B cell (primary cell): ENCODE measurements around the gene PERCC1. TPM values are rescaled to one million over a fixed set of nuclear protein-coding genes. Genes with fewer than 3 reads are reported as not detected.

ENCODE experiments used
- ATAC-seq: fragments of 200-7000 bp; cut with Tn5 transposase; one replicate; pipeline ENCODE4 v1.10.0; 2021; ENCODE audit warnings: low read depth, mild to moderate bottlenecking, moderate number of reproducible peaks, moderate library complexity
- CTCF ChIA-PET: fragments of 350-600 bp; sonication (Branson Sonifier 250); formaldehyde crosslinking; loops from one replicate; lab custom pipeline; 2021; ENCODE audit warnings: antibody characterized with exemption, inconsistent platforms; lab: Charles Lee
- POLR2A ChIA-PET: fragments of 350-600 bp; sonication (Branson Sonifier 250); formaldehyde crosslinking; loops from one replicate; lab custom pipeline; 2021; ENCODE audit warnings: antibody characterized with exemption; lab: Charles Lee
- DNase-seq: peaks from one replicate; pipeline ENCODE4 v3.0.0; 2013
- H2AFZ ChIP-seq: 2 replicates; pipeline ENCODE4 v1.6.1; 2012; ENCODE audit warnings: mild to moderate bottlenecking, low read depth, low read length; ENCODE audit not compliant: insufficient read depth, poor library complexity, severe bottlenecking
- H3K27ac ChIP-seq, 2 donors: 1 replicate in 1 of 2; 2 replicates in 1 of 2; pipeline ENCODE4 v1.5.1; 2012 to 2013; ENCODE audit warnings: low read length in 2 of 2, mild to moderate bottlenecking in 2 of 2, moderate library complexity in 1 of 2
- H3K27me3 ChIP-seq, 4 experiments: fragments of 200-600 bp in 1 of 4; sonication (generic) in 1 of 4; replicated peaks in 1 of 4; 1 replicate in 2 of 4; 2 replicates in 2 of 4; pipeline versions ENCODE4 v1.6.1 to v1.7.0; 2013 to 2016; ENCODE audit warnings: low read length in 3 of 4, mild to moderate bottlenecking in 2 of 4, mixed read lengths in 1 of 4, moderate library complexity in 1 of 4; ENCODE audit not compliant: insufficient read depth in 4 of 4, control insufficient read depth in 3 of 4; ENCODE audit errors: control extremely low read depth in 1 of 4
- H3K36me3 ChIP-seq, 2 experiments: replicated peaks in 1 of 2; 1 replicate in 1 of 2; 2 replicates in 1 of 2; pipeline versions ENCODE4 v1.6.1 to v1.7.1; 2013; ENCODE audit warnings: low read length in 1 of 2; ENCODE audit not compliant: insufficient read depth in 2 of 2, control insufficient read depth in 1 of 2; ENCODE audit errors: control extremely low read depth in 1 of 2, extremely low read depth in 1 of 2
- H3K4me1 ChIP-seq, 2 donors: fragments of 200-600 bp in 1 of 2; sonication (generic) in 1 of 2; 1 replicate in 1 of 2; 2 replicates in 1 of 2; pipeline versions ENCODE4 v1.5.1 to v1.6.1; 2013 to 2017; ENCODE audit warnings: low read length in 2 of 2; ENCODE audit not compliant: control insufficient read depth in 2 of 2, insufficient read depth in 2 of 2
- H3K4me2 ChIP-seq: replicated peaks from 2 replicates; pipeline ENCODE3; 2012; ENCODE audit warnings: mild to moderate bottlenecking, low read depth, low read length; ENCODE audit not compliant: poor library complexity, severe bottlenecking
- H3K4me3 ChIP-seq, 5 experiments: fragments of 200-600 bp in 1 of 5; sonication (generic) in 1 of 5; 1 replicate in 3 of 5; 2 replicates in 2 of 5; pipeline versions ENCODE4 v1.5.1 to v1.7.0; 2011 to 2016; ENCODE audit warnings: low read length in 4 of 5, mild to moderate bottlenecking in 4 of 5, low read depth in 2 of 5, control low read depth in 1 of 5, moderate library complexity in 1 of 5; ENCODE audit not compliant: insufficient read depth in 1 of 5; ENCODE audit errors: control extremely low read depth in 1 of 5, extremely low read depth in 1 of 5
- H3K79me2 ChIP-seq: fragments of 200-600 bp; sonication (generic); one replicate; pipeline ENCODE4 v1.6.0; 2016; ENCODE audit warnings: low read length; ENCODE audit not compliant: control insufficient read depth, insufficient read depth
- H3K9ac ChIP-seq: fragments of 200-600 bp; sonication (generic); 2 replicates; pipeline ENCODE4 v1.6.1; 2017; ENCODE audit warnings: mild to moderate bottlenecking, low read length, moderate library complexity
- H3K9me3 ChIP-seq, 3 donors: one replicate each; pipeline versions ENCODE4 v1.6.1 to v1.7.1; 2013; ENCODE audit warnings: low read length in 2 of 3; ENCODE audit not compliant: control insufficient read depth in 2 of 3, insufficient read depth in 1 of 3; ENCODE audit errors: control extremely low read depth in 1 of 3
- H4K20me1 ChIP-seq: 2 replicates; pipeline ENCODE4 v1.6.0; 2012; ENCODE audit warnings: mild to moderate bottlenecking, low read length; ENCODE audit not compliant: insufficient read depth, control insufficient read depth, poor library complexity, severe bottlenecking
- H3K27ac Mint-ChIP-seq: one replicate; pipeline ENCODE4 v1.8.0; 2021; ENCODE audit warnings: mixed read lengths
- H3K27me3 Mint-ChIP-seq: one replicate; pipeline ENCODE4 v1.8.0; 2021; ENCODE audit warnings: mixed read lengths
- H3K4me1 Mint-ChIP-seq: one replicate; pipeline ENCODE4 v1.8.0; 2021; ENCODE audit warnings: mixed read lengths
- H3K4me3 Mint-ChIP-seq: one replicate; pipeline ENCODE4 v1.8.0; 2021; ENCODE audit warnings: mixed read lengths
- H3K9me3 Mint-ChIP-seq: one replicate; pipeline ENCODE4 v1.8.0; 2022; ENCODE audit warnings: mixed read lengths; ENCODE audit not compliant: insufficient read depth
- EZH2 ChIP-seq: IDR thresholded peaks from 2 replicates; pipeline ENCODE4 v1.6.1; 2012; ENCODE audit warnings: borderline replicate concordance, low read depth, mild to moderate bottlenecking, moderate library complexity, low read length; ENCODE audit not compliant: insufficient read depth, poor library complexity, severe bottlenecking
- whole genome bisulfite sequencing: methylation state at CpG from one replicate; pipeline ENCODE4 v1.1.5; 2013; ENCODE audit warnings: missing lambda C conversion rate; ENCODE audit not compliant: insufficient coverage; 5-methylcytosine and 5-hydroxymethylcytosine counted together
- intact Hi-C: fragments of 100-400 bp; cut with micrococcal nuclease; formaldehyde crosslinking; loops from one replicate; pipeline ENCODE4 v1.10.0; 2022
- polyA plus RNA-seq: library from polyadenylated mRNA; depleted of rRNA; stranded (reverse); fragments of >200 nt; gene quantifications from 2 replicates; pipeline ENCODE4 v1.2.3, GENCODE V29; 2012
- total RNA-seq, 2 donors: library from RNA; stranded (reverse); fragments of 120-200 nt in 1 of 2; gene quantifications; 1 replicate in 1 of 2; 2 replicates in 1 of 2; pipeline versions ENCODE4 v1.2.3 to v1.2.4, GENCODE V29; 2013 to 2022
- TF ChIP-seq, protein P1 (sequence below): fragments of 200-600 bp; IDR thresholded peaks from one replicate; pipeline ENCODE4 v1.8.0; 2022; ENCODE audit warnings: antibody characterized with exemption, mild to moderate bottlenecking

The PERCC1 gene
- total and polyA plus RNA-seq, 2 donors (not counting 1 experiment from before 2014, with no cell fraction given): 0.46 to 0.64 TPM

- Histone ChIP-seq H4K20me1 (peaks cover 5% of the 10 kb centered on the region), H3K4me1 (peaks cover 24% of the 10 kb centered on the region in 2 donors), H3K9ac (peak overlapping the region; percentile 62), H3K27me3 (no peaks in the 10 kb centered on the region), H3K27ac (peak overlapping the region; percentile 67 to 100), H2AFZ (no peak overlapping the region), H3K36me3 (peaks cover 0 to 45% of the 10 kb centered on the region in 2 experiments), H3K4me2 (peak overlapping the region; percentile 74), H3K4me3 (peak overlapping the region in 3 of 5 experiments; percentile 21 to 33 (median 32)), H3K9me3 (no peaks in the 10 kb centered on the region), H3K79me2 (peaks cover 7% of the 10 kb centered on the region)
- 88% methylated on average over 23 of the region's 25 CpGs for WGBS
- Mint-ChIP-seq H3K9me3 (no peaks in the 10 kb centered on the region), H3K4me3 (peak overlapping the region; percentile 26), H3K27me3 (no peaks in the 10 kb centered on the region), H3K27ac (peak overlapping the region; percentile 68), H3K4me1 (peaks cover 4% of the 10 kb centered on the region)
- intact Hi-C loops: no loop called here
- DNase-seq (no peak), ATAC-seq (peak; percentile 39)
- TF ChIP-seq, protein P1, sequence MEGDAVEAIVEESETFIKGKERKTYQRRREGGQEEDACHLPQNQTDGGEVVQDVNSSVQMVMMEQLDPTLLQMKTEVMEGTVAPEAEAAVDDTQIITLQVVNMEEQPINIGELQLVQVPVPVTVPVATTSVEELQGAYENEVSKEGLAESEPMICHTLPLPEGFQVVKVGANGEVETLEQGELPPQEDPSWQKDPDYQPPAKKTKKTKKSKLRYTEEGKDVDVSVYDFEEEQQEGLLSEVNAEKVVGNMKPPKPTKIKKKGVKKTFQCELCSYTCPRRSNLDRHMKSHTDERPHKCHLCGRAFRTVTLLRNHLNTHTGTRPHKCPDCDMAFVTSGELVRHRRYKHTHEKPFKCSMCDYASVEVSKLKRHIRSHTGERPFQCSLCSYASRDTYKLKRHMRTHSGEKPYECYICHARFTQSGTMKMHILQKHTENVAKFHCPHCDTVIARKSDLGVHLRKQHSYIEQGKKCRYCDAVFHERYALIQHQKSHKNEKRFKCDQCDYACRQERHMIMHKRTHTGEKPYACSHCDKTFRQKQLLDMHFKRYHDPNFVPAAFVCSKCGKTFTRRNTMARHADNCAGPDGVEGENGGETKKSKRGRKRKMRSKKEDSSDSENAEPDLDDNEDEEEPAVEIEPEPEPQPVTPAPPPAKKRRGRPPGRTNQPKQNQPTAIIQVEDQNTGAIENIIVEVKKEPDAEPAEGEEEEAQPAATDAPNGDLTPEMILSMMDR: no peak
- TF ChIP-seq EZH2: no peak
- ChIA-PET POLR2A (no interaction called here), CTCF (interaction anchor here (0.8 kb wide), 1 partner anchor 11 kb away, joined by 3 read pairs; no protein-coding TSS in a partner anchor)
These were observed 14.8 kb downstream of the PERCC1 start for GRCh38 chr16:1445518-1446203.
